Tibial nerve (tissue), 3 donors: Measurements from ENCODE around the gene DTX3.

Experiments
- POLR2A ChIP-seq, 2 donors: fragments of 450-650 bp; IDR thresholded peaks; one replicate each; pipeline ENCODE4 v1.6.1; 2017; ENCODE audit warnings: antibody characterized with exemption in 2 of 2, mild to moderate bottlenecking in 2 of 2, moderate library complexity in 2 of 2
- TF ChIP-seq, protein P1 (sequence below), 5 experiments: fragments of 200-600 bp in 3 of 5; fragments of 450-650 bp in 2 of 5; sonication (generic) in 3 of 5; IDR thresholded peaks; one replicate each; pipeline ENCODE4 v1.5.1; 2016 to 2019; ENCODE audit warnings: antibody characterized with exemption in 5 of 5, mild to moderate bottlenecking in 3 of 5, moderate library complexity in 2 of 5

DNA sequence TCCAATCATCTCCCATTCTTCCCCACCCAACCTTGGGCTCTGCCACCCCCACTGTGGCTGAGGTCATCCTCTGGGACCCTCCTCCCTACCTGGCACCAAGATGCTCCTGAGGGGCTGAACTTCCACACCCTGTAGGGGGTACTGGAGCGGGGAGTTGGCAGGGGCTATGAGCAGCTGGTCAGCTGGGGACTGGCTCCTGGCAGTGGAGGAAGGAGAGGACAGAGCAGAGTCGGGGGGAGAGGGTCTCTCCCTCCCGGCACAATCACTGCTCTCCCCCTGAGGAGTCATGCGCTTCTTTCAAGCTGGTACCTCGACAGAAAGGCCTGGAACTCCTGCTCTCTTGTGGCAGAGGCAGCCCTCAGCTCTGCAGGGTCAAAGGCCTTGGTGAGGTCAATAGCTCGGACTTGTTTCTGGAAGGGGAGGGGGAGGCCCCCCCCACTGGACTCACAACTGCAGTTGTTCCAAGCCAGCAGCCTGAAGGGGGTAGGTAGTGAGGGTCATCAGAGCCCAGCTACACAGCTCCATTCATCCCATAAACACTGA lies 26.3 kb downstream of the DTX3 start:
- no peak for TF ChIP-seq POLR2A (IDR thresholded peaks at IDR 0.05)
- TF ChIP-seq, protein P1, sequence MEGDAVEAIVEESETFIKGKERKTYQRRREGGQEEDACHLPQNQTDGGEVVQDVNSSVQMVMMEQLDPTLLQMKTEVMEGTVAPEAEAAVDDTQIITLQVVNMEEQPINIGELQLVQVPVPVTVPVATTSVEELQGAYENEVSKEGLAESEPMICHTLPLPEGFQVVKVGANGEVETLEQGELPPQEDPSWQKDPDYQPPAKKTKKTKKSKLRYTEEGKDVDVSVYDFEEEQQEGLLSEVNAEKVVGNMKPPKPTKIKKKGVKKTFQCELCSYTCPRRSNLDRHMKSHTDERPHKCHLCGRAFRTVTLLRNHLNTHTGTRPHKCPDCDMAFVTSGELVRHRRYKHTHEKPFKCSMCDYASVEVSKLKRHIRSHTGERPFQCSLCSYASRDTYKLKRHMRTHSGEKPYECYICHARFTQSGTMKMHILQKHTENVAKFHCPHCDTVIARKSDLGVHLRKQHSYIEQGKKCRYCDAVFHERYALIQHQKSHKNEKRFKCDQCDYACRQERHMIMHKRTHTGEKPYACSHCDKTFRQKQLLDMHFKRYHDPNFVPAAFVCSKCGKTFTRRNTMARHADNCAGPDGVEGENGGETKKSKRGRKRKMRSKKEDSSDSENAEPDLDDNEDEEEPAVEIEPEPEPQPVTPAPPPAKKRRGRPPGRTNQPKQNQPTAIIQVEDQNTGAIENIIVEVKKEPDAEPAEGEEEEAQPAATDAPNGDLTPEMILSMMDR (IDR thresholded peaks at IDR 0.05) = no peak
